IMR-90 (cell line): ENCODE data around the gene FCHSD2. TPM values are rescaled to one million over a fixed set of nuclear protein-coding genes. Genes with fewer than 3 reads are reported as not detected.

Source experiments
- ATAC-seq: fragments of 200-7000 bp; cut with Tn5 transposase; 2 replicates; pipeline ENCODE4 v1.9.1; 2020; ENCODE audit warnings: low read depth, mild to moderate bottlenecking, moderate library complexity
- BruUV-seq: library from RNA; stranded (reverse); fragments of 400-500 nt; replicated peaks from 2 replicates; lab custom pipeline; 2021; lab: Mats Ljungman, UMichigan
- CTCF ChIA-PET: fragments of 300-600 bp; formaldehyde crosslinking; extraction: SDS; loops from one replicate; lab custom pipeline; 2021; ENCODE audit warnings: antibody characterized with exemption; lab: Yijun Ruan, JAX
- POLR2A ChIA-PET: fragments of 300-600 bp; sonication (Branson Sonifier 250); formaldehyde crosslinking; loops from one replicate; lab custom pipeline; 2022; ENCODE audit warnings: antibody characterized with exemption; ENCODE audit not compliant: unreplicated experiment; lab: Charles Lee
- DNase-seq: peaks from one replicate; pipeline ENCODE4 v3.0.0; 2013
- H2AFZ ChIP-seq: replicated peaks from 2 replicates; pipeline ENCODE3; 2013; ENCODE audit warnings: low read length, mild to moderate bottlenecking; ENCODE audit not compliant: poor library complexity
- H2AK5ac ChIP-seq: 2 replicates; pipeline ENCODE4 v1.6.1; 2013; ENCODE audit warnings: low read depth, low read length, inconsistent platforms
- H2AK9ac ChIP-seq: replicated peaks from 2 replicates; pipeline ENCODE3; 2013; ENCODE audit warnings: mild to moderate bottlenecking, low read depth, low read length, moderate library complexity; ENCODE audit not compliant: poor library complexity
- H2BK120ac ChIP-seq: 2 replicates; pipeline ENCODE4 v1.6.1; 2013; ENCODE audit warnings: low read depth, low read length, inconsistent platforms
- H2BK15ac ChIP-seq: 3 replicates; pipeline ENCODE4 v1.6.1; 2013; ENCODE audit warnings: low read depth, low read length, inconsistent platforms
- H2BK20ac ChIP-seq: 2 replicates; pipeline ENCODE4 v1.6.1; 2013; ENCODE audit warnings: low read depth, mild to moderate bottlenecking, inconsistent platforms, low read length, moderate library complexity
- H2BK5ac ChIP-seq: 2 replicates; pipeline ENCODE4 v1.6.1; 2013; ENCODE audit warnings: mild to moderate bottlenecking, low read depth, low read length, inconsistent platforms; ENCODE audit not compliant: poor library complexity, severe bottlenecking
- H3K14ac ChIP-seq: replicated peaks from 2 replicates; pipeline ENCODE4 v1.6.1; 2013; ENCODE audit warnings: low read depth, low read length, inconsistent platforms
- H3K18ac ChIP-seq: 2 replicates; pipeline ENCODE4 v1.6.1; 2013; ENCODE audit warnings: low read depth, low read length, control low read depth
- H3K23ac ChIP-seq: 2 replicates; pipeline ENCODE4 v1.6.1; 2013; ENCODE audit warnings: low read depth, low read length, inconsistent platforms
- H3K27ac ChIP-seq: 2 replicates; pipeline ENCODE4 v1.5.1; 2013; ENCODE audit warnings: mild to moderate bottlenecking, control low read depth, low read length; ENCODE audit not compliant: insufficient read depth
- H3K27me3 ChIP-seq: 2 replicates; pipeline ENCODE4 v1.6.1; 2013; ENCODE audit warnings: low read length; ENCODE audit not compliant: control insufficient read depth, insufficient read depth
- H3K36me3 ChIP-seq: 2 replicates; pipeline ENCODE4 v1.6.1; 2013; ENCODE audit warnings: low read length, mixed read lengths; ENCODE audit not compliant: control insufficient read depth, insufficient read depth
- H3K4ac ChIP-seq: 2 replicates; pipeline ENCODE4 v1.6.1; 2013; ENCODE audit warnings: low read depth, low read length, inconsistent platforms
- H3K4me1 ChIP-seq: 2 replicates; pipeline ENCODE4 v1.6.1; 2013; ENCODE audit warnings: low read length, mixed read lengths; ENCODE audit not compliant: control insufficient read depth, insufficient read depth
- H3K4me2 ChIP-seq: 2 replicates; pipeline ENCODE4 v1.6.1; 2013; ENCODE audit warnings: low read depth, mild to moderate bottlenecking, control low read depth, low read length, moderate library complexity
- H3K4me3 ChIP-seq: 2 replicates; pipeline ENCODE4 v1.5.1; 2013; ENCODE audit warnings: low read depth, mild to moderate bottlenecking, control low read depth, low read length, moderate library complexity; ENCODE audit not compliant: insufficient read depth
- H3K56ac ChIP-seq: 2 replicates; pipeline ENCODE4 v1.6.1; 2013; ENCODE audit warnings: low read length, inconsistent platforms; ENCODE audit not compliant: insufficient read depth; ENCODE audit errors: extremely low read depth
- H3K79me1 ChIP-seq, 2 experiments: 2 replicates each; pipeline ENCODE4 v1.6.1; 2013; ENCODE audit warnings: low read length in 2 of 2, inconsistent platforms in 1 of 2, low read depth in 1 of 2
- H3K9ac ChIP-seq: 2 replicates; pipeline ENCODE4 v1.6.1; 2013; ENCODE audit warnings: low read depth, low read length, control low read depth
- H3K9me1 ChIP-seq: 2 replicates; pipeline ENCODE4 v1.6.1; 2013; ENCODE audit warnings: low read length, inconsistent platforms; ENCODE audit not compliant: insufficient read depth
- H3K9me3 ChIP-seq: 2 replicates; pipeline ENCODE4 v1.6.1; 2013; ENCODE audit warnings: low read length; ENCODE audit not compliant: control insufficient read depth, insufficient read depth
- H4K20me1 ChIP-seq: 2 replicates; pipeline ENCODE4 v1.6.1; 2013; ENCODE audit warnings: low read length, inconsistent platforms; ENCODE audit not compliant: insufficient read depth
- H4K5ac ChIP-seq: 2 replicates; pipeline ENCODE4 v1.6.1; 2013; ENCODE audit warnings: mild to moderate bottlenecking, low read depth, low read length, control low read depth
- H4K8ac ChIP-seq, 2 experiments: 2 replicates each; pipeline ENCODE4 v1.6.1; 2013; ENCODE audit warnings: low read depth in 2 of 2, low read length in 2 of 2, control low read depth in 1 of 2, inconsistent platforms in 1 of 2
- H4K91ac ChIP-seq: 2 replicates; pipeline ENCODE4 v1.6.1; 2013; ENCODE audit warnings: low read depth, low read length, inconsistent platforms; ENCODE audit not compliant: insufficient read depth
- CEBPB ChIP-seq: IDR thresholded peaks from 2 replicates; pipeline ENCODE4 v1.6.1; 2012; ENCODE audit warnings: low read depth, low read length, improper control_type of control experiment
- CHD1 ChIP-seq: IDR thresholded peaks from 2 replicates; pipeline ENCODE4 v1.6.1; 2012; ENCODE audit warnings: low read depth, low read length, improper control_type of control experiment
- FOS ChIP-seq: fragments of 150-350 bp; IDR thresholded peaks from 2 replicates; pipeline ENCODE4 v1.6.1; 2016; ENCODE audit warnings: low read depth, low read length
- MAFK ChIP-seq: IDR thresholded peaks from 2 replicates; pipeline ENCODE4 v1.6.1; 2012; ENCODE audit warnings: low read depth, low read length, improper control_type of control experiment
- MXI1 ChIP-seq: IDR thresholded peaks from 2 replicates; pipeline ENCODE4 v1.6.1; 2012; ENCODE audit warnings: low read depth, mild to moderate bottlenecking, low read length, moderate library complexity, borderline replicate concordance
- NFE2L2 ChIP-seq: fragments of 150-350 bp; IDR thresholded peaks from 2 replicates; pipeline ENCODE4 v1.6.1; 2016; ENCODE audit warnings: low read depth, mild to moderate bottlenecking, low read length
- POLR2A ChIP-seq: IDR thresholded peaks from 2 replicates; pipeline ENCODE4 v1.6.1; 2012; ENCODE audit warnings: mild to moderate bottlenecking, low read depth, low read length
- RAD21 ChIP-seq: IDR thresholded peaks from 2 replicates; pipeline ENCODE4 v1.6.1; 2012; ENCODE audit warnings: low read length, improper control_type of control experiment
- RCOR1 ChIP-seq: IDR thresholded peaks from 2 replicates; pipeline ENCODE4 v1.6.1; 2012; ENCODE audit warnings: mild to moderate bottlenecking, low read length, improper control_type of control experiment; ENCODE audit not compliant: insufficient replicate concordance
- RFX5 ChIP-seq: IDR thresholded peaks from 2 replicates; pipeline ENCODE4 v1.8.0; 2012; ENCODE audit warnings: low read depth, mild to moderate bottlenecking, low read length, moderate library complexity
- SMC3 ChIP-seq: fragments of 150-350 bp; IDR thresholded peaks from 2 replicates; pipeline ENCODE4 v1.6.1; 2016; ENCODE audit warnings: low read depth, mild to moderate bottlenecking, antibody characterized with exemption, low read length, moderate library complexity
- WGBS, 2 experiments: methylation state at CpG; one replicate each; pipeline versions ENCODE4 v1.1.5 to v1.1.7; 2013; ENCODE audit warnings: missing lambda C conversion rate in 2 of 2; ENCODE audit not compliant: insufficient read length in 1 of 2; ENCODE audit errors: extremely low coverage in 2 of 2; 5-methylcytosine and 5-hydroxymethylcytosine counted together
- dilution Hi-C: fragments of 300-500 bp; cut with HindIII; formaldehyde crosslinking; loops from one replicate; pipeline ENCODE4 v1.14.3; 2018; ENCODE audit warnings: low sequenced_read_pairs; ENCODE audit not compliant: unreplicated experiment
- in situ Hi-C: fragments of 300-500 bp; cut with MboI; formaldehyde crosslinking; loops from 3 replicates; pipeline ENCODE4 v1.14.3; 2019; ENCODE audit warnings: low sequenced_read_pairs, inconsistent platforms, mixed read lengths
- intact Hi-C: fragments of 100-400 bp; cut with micrococcal nuclease; formaldehyde crosslinking; loops from 2 replicates; pipeline ENCODE4 v1.10.0; 2022
- polyA plus RNA-seq, 3 experiments: library from polyadenylated mRNA; depleted of rRNA; stranded (reverse); fragments of >200 nt; gene quantifications; 2 replicates each; pipeline ENCODE4 v1.2.3, GENCODE V29; 2012; ENCODE audit warnings: low replicate concordance in 1 of 3
- total RNA-seq: library from RNA; depleted of rRNA; stranded (reverse); fragments of >200 nt; gene quantifications from 2 replicates; pipeline ENCODE4 v1.2.3, GENCODE V29; 2012
- TF ChIP-seq, protein P1 (sequence below): conservative IDR thresholded peaks from 2 replicates; pipeline ENCODE4 v1.5.1; 2012; ENCODE audit warnings: mild to moderate bottlenecking, low read depth, low read length, improper control_type of control experiment
- TF ChIP-seq, protein P2 (sequence below): fragments of 150-350 bp; IDR thresholded peaks from 2 replicates; pipeline ENCODE4 v1.6.1; 2017; ENCODE audit warnings: mild to moderate bottlenecking, antibody characterized with exemption, low read length, low read depth

The FCHSD2 gene
- total and polyA plus RNA-seq, 2 of the 4 experiments (the other 2 are of a cell fraction) = 5.9 to 18.7 TPM

DNA sequence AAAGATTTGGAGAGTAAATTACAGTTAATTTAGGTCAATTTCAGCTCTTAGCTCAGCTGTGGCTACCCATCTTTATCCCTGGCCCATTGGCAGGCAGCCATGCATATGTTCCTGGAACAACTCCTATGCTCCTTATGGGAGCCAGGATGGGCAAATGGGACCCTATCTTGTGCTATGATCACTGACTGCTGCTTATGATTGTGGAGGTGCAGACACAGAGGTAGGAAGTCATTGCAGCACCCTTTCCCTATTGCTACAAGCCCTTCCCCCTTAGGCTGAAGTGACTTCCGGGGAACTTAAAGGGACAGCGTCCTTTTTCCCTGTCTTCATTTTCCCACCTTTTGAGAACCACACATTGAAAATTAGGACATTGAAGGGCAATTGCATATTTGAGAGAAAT, 112.7 kb downstream of the FCHSD2 start:
- no peak overlapping the region for H3K4me3 ChIP-seq
- dilution Hi-C loops (no loop called here), intact Hi-C loops (no loop called here), in situ Hi-C loops (no loop called here)
- H3K9ac ChIP-seq = no peak overlapping the region
- ChIA-PET POLR2A (no interaction called here), CTCF (no interaction called here)
- no peak overlapping the region for H2BK15ac ChIP-seq
- H3K4ac ChIP-seq = no peak overlapping the region
- no CpG with 5 or more reads among the region's 2 CpGs for WGBS, 2 experiments
- no peak overlapping the region for H3K23ac ChIP-seq
- no peak overlapping the region for H4K5ac ChIP-seq
- H3K27ac ChIP-seq = no peak overlapping the region
- H2AK9ac ChIP-seq = no peak overlapping the region
- H3K9me3 ChIP-seq = peaks cover 11% of the 10 kb centered on the region
- no peaks in the 10 kb centered on the region for H3K9me1 ChIP-seq
- H3K36me3 ChIP-seq = peaks cover 4% of the 10 kb centered on the region; the same call in 1 of the 2 replicates
- no peak overlapping the region for H2AK5ac ChIP-seq
- H4K91ac ChIP-seq = no peak overlapping the region
- no peaks in the 10 kb centered on the region for H3K27me3 ChIP-seq
- H3K4me1 ChIP-seq = no peaks in the 10 kb centered on the region
- H3K4me2 ChIP-seq = no peak overlapping the region
- no TSS peak for BruUV-seq
- H2BK20ac ChIP-seq = no peak overlapping the region
- no peak overlapping the region for H2BK120ac ChIP-seq
- DNase-seq = no peak
- H2BK5ac ChIP-seq = no peak overlapping the region
- H4K20me1 ChIP-seq = no peaks in the 10 kb centered on the region; the same call in 1 of the 2 replicates
- H4K8ac ChIP-seq = no peak overlapping the region
- TF ChIP-seq SMC3 (no peak), POLR2A (no peak), MAFK (no peak), CHD1 (no peak), RFX5 (no peak), MXI1 (no peak), RCOR1 (no peak), CEBPB (no peak), RAD21 (no peak), NFE2L2 (no peak), FOS (no peak)
- TF ChIP-seq, protein P1, sequence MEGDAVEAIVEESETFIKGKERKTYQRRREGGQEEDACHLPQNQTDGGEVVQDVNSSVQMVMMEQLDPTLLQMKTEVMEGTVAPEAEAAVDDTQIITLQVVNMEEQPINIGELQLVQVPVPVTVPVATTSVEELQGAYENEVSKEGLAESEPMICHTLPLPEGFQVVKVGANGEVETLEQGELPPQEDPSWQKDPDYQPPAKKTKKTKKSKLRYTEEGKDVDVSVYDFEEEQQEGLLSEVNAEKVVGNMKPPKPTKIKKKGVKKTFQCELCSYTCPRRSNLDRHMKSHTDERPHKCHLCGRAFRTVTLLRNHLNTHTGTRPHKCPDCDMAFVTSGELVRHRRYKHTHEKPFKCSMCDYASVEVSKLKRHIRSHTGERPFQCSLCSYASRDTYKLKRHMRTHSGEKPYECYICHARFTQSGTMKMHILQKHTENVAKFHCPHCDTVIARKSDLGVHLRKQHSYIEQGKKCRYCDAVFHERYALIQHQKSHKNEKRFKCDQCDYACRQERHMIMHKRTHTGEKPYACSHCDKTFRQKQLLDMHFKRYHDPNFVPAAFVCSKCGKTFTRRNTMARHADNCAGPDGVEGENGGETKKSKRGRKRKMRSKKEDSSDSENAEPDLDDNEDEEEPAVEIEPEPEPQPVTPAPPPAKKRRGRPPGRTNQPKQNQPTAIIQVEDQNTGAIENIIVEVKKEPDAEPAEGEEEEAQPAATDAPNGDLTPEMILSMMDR = no peak
- TF ChIP-seq, protein P2, sequence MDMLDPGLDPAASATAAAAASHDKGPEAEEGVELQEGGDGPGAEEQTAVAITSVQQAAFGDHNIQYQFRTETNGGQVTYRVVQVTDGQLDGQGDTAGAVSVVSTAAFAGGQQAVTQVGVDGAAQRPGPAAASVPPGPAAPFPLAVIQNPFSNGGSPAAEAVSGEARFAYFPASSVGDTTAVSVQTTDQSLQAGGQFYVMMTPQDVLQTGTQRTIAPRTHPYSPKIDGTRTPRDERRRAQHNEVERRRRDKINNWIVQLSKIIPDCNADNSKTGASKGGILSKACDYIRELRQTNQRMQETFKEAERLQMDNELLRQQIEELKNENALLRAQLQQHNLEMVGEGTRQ = no peak
- no peak overlapping the region for H3K56ac ChIP-seq
- no peak overlapping the region for H2AFZ ChIP-seq
- peaks cover 23 to 47% of the 10 kb centered on the region in 2 experiments for H3K79me1 ChIP-seq
- H3K18ac ChIP-seq = no peak overlapping the region
- H3K14ac ChIP-seq = no peak overlapping the region
- ATAC-seq = no peak
